Caco-2 (cell line): Measurements from ENCODE around the gene IL18R1. TPM values are rescaled to one million over a fixed set of nuclear protein-coding genes. Genes with fewer than 3 reads are reported as not detected.

Experiments
- BruUV-seq: library from RNA; stranded (reverse); fragments of 400-500 nt; replicated peaks from 2 replicates; lab custom pipeline; 2021; lab: Mats Ljungman, UMichigan
- CTCF ChIA-PET: fragments of 300-600 bp; sonication (Branson Sonifier 250); formaldehyde crosslinking; loops from one replicate; lab custom pipeline; 2022; ENCODE audit warnings: antibody characterized with exemption; lab: Charles Lee
- POLR2A ChIA-PET: fragments of 300-600 bp; sonication (Branson Sonifier 250); formaldehyde crosslinking; loops from one replicate; lab custom pipeline; 2022; ENCODE audit warnings: antibody characterized with exemption; lab: Charles Lee
- DNase-seq, 2 experiments: peaks; one replicate each; pipeline versions ENCODE4 v3.0.0 to v3.0.0-alpha.2; 2020 to 2022
- H3K27me3 ChIP-seq: replicated peaks from 2 replicates; pipeline ENCODE4 v1.6.0; 2011; ENCODE audit warnings: low read length; ENCODE audit not compliant: control insufficient read depth, insufficient read depth
- H3K36me3 ChIP-seq: 2 replicates; pipeline ENCODE4 v1.5.1; 2011; ENCODE audit warnings: low read length; ENCODE audit not compliant: control insufficient read depth, insufficient read depth
- H3K4me1 ChIP-seq: fragments of 250-450 bp; sonication (Bioruptor Pico); 2 replicates; pipeline ENCODE4 v1.5.1; 2020; ENCODE audit warnings: mild to moderate bottlenecking
- H3K4me3 ChIP-seq: 2 replicates; pipeline ENCODE4 v1.5.1; 2011; ENCODE audit warnings: low read depth, mild to moderate bottlenecking, control low read depth, low read length
- H3K9me3 ChIP-seq: fragments of 250-450 bp; sonication (Bioruptor Pico); 2 replicates; pipeline ENCODE4 v1.5.1; 2020; ENCODE audit warnings: mild to moderate bottlenecking, moderate library complexity
- H3K27ac Mint-ChIP-seq: one replicate; pipeline ENCODE4 v1.8.0; 2022; ENCODE audit warnings: mixed read lengths; ENCODE audit not compliant: unreplicated experiment
- H3K27me3 Mint-ChIP-seq: one replicate; pipeline ENCODE4 v1.8.0; 2022; ENCODE audit warnings: mixed read lengths; ENCODE audit not compliant: insufficient read depth, unreplicated experiment
- H3K36me3 Mint-ChIP-seq: one replicate; pipeline ENCODE4 v1.8.0; 2022; ENCODE audit warnings: mild to moderate bottlenecking, mixed read lengths; ENCODE audit not compliant: insufficient read depth, unreplicated experiment
- H3K4me1 Mint-ChIP-seq: one replicate; pipeline ENCODE4 v1.8.0; 2022; ENCODE audit warnings: low read depth, mixed read lengths; ENCODE audit not compliant: unreplicated experiment
- H3K4me3 Mint-ChIP-seq: one replicate; pipeline ENCODE4 v1.8.0; 2022; ENCODE audit warnings: mild to moderate bottlenecking, moderate library complexity, mixed read lengths; ENCODE audit not compliant: unreplicated experiment
- H3K9me3 Mint-ChIP-seq: one replicate; pipeline ENCODE4 v1.8.0; 2022; ENCODE audit warnings: mixed read lengths; ENCODE audit not compliant: unreplicated experiment
- CTCF ChIP-seq, 2 experiments: fragments of 200-600 bp in 1 of 2; IDR thresholded peaks; 1 replicate in 1 of 2; 2 replicates in 1 of 2; pipeline versions ENCODE4 v1.5.1 to v1.8.0; 2011 to 2022; ENCODE audit warnings: antibody characterized with exemption in 1 of 2, control low read depth in 1 of 2, inconsistent platforms in 1 of 2, low read depth in 1 of 2, low read length in 1 of 2, mild to moderate bottlenecking in 1 of 2, moderate library complexity in 1 of 2; ENCODE audit not compliant: insufficient read depth in 1 of 2, severe bottlenecking in 1 of 2, unreplicated experiment in 1 of 2
- intact Hi-C: fragments of 100-400 bp; cut with micrococcal nuclease; formaldehyde crosslinking; loops from one replicate; pipeline ENCODE4 v1.10.0; 2022; ENCODE audit not compliant: unreplicated experiment
- total RNA-seq: library from RNA; stranded (reverse); gene quantifications from 2 replicates; pipeline ENCODE4 v1.2.3, GENCODE V29; 2022

IL18R1 gene
- total RNA-seq, 1 experiment from 2014 or later: not detected

- intact Hi-C loops: no loop called here
- POLR2A ChIA-PET: no interaction called here
Measured at GRCh38 chr2:102410952-102411351, 55.4 kb downstream of the IL18R1 start.

GRCh38 chr2:102412199-102412598 lies 56.6 kb downstream of the IL18R1 start:
- Mint-ChIP-seq H3K4me1 (no peaks in the 10 kb centered on the region), H3K36me3 (no peaks in the 10 kb centered on the region), H3K4me3 (no peak overlapping the region), H3K27ac (no peak overlapping the region), H3K27me3 (peaks cover 7% of the 10 kb centered on the region), H3K9me3 (no peaks in the 10 kb centered on the region)
- CTCF ChIA-PET: no interaction called here
- TF ChIP-seq CTCF (IDR thresholded peaks at IDR 0.05; ENCODE audit: insufficient read depth in 1 of 2, low read depth in 1 of 2, low read length in 1 of 2, severe bottlenecking in 1 of 2, unreplicated experiment in 1 of 2): no peak
- H3K4me3 ChIP-seq: no peak overlapping the region
- no peaks in the 10 kb centered on the region for H3K36me3 ChIP-seq
- BruUV-seq: no TSS peak
- H3K9me3 ChIP-seq: no peaks in the 10 kb centered on the region
- no peak for DNase-seq
- H3K4me1 ChIP-seq: no peaks in the 10 kb centered on the region
- POLR2A ChIA-PET: no interaction called here
- intact Hi-C loops: no loop called here
- H3K27me3 ChIP-seq: no peaks in the 10 kb centered on the region

More at GRCh38 chr2:102410952-102411351, 55.4 kb downstream of the IL18R1 start:
- H3K36me3 Mint-ChIP-seq: no peaks in the 10 kb centered on the region
- BruUV-seq: no TSS peak
- H3K27ac Mint-ChIP-seq: no peak overlapping the region
- Histone ChIP-seq H3K9me3 (no peaks in the 10 kb centered on the region), H3K4me1 (no peaks in the 10 kb centered on the region), H3K27me3 (no peaks in the 10 kb centered on the region), H3K4me3 (no peak overlapping the region), H3K36me3 (no peaks in the 10 kb centered on the region)
- H3K4me3 Mint-ChIP-seq: no peak overlapping the region
- H3K9me3 Mint-ChIP-seq: no peaks in the 10 kb centered on the region
- H3K27me3 Mint-ChIP-seq: peaks cover 12% of the 10 kb centered on the region
- H3K4me1 Mint-ChIP-seq: no peaks in the 10 kb centered on the region
- TF ChIP-seq CTCF (IDR thresholded peaks at IDR 0.05; ENCODE audit: insufficient read depth in 1 of 2, low read depth in 1 of 2, low read length in 1 of 2, severe bottlenecking in 1 of 2, unreplicated experiment in 1 of 2): no peak
- DNase-seq: no peak
- CTCF ChIA-PET: no interaction called here

GRCh38 chr2:102417946-102418345 lies 62.4 kb downstream of the IL18R1 start:
- no TSS peak for BruUV-seq
- H3K9me3 ChIP-seq: no peaks in the 10 kb centered on the region
- no peaks in the 10 kb centered on the region for H3K4me1 Mint-ChIP-seq
- ChIA-PET POLR2A (no interaction called here), CTCF (no interaction called here)
- no peaks in the 10 kb centered on the region for H3K9me3 Mint-ChIP-seq
- H3K4me3 ChIP-seq: no peak overlapping the region
- no peak for DNase-seq
- H3K27me3 ChIP-seq: peaks cover 2% of the 10 kb centered on the region; the same call in 1 of the 2 replicates
- no peaks in the 10 kb centered on the region for H3K36me3 ChIP-seq
- H3K27ac Mint-ChIP-seq: no peak overlapping the region
- intact Hi-C loops: no loop called here
- TF ChIP-seq CTCF (IDR thresholded peaks at IDR 0.05; ENCODE audit: insufficient read depth in 1 of 2, low read depth in 1 of 2, low read length in 1 of 2, severe bottlenecking in 1 of 2, unreplicated experiment in 1 of 2): no peak
- no peak overlapping the region for H3K4me3 Mint-ChIP-seq
- H3K36me3 Mint-ChIP-seq: no peaks in the 10 kb centered on the region
- H3K4me1 ChIP-seq: no peaks in the 10 kb centered on the region
- peaks cover 18% of the 10 kb centered on the region for H3K27me3 Mint-ChIP-seq
